ENCODE results near the gene DDX27.

Gene DDX27

GRCh38 chr20:49219091-49219923 is at the start of gene DDX27:
Gene DDX27 (plus strand): TSS chr20:49219416. CDS start chr20:49219449, 33 bp downstream.
- ChIA-PET CTCF (interaction anchor here (0.6 to 6.0 kb wide), 9 partner anchors 13 to 103 kb away, joined by 3 to 103 read pairs (median 5); partner anchors contain the start of gene STAU1), POLR2A (interaction anchor here (0.6 to 0.7 kb wide), 3 partner anchors 14 to 718 kb away, joined by 3 to 9 read pairs (median 5); no protein-coding TSS in a partner anchor)
- peak; percentile 96 for DNase-seq (ENCODE audit: extremely low spot score)
- TF ChIP-seq CTCF (IDR thresholded peaks at IDR 0.05; ENCODE audit: control extremely low read depth, extremely low read depth, low read depth, missing control alignments), result no peak

GRCh38 chr20:49169547-49169946 is 49.7 kb upstream of the DDX27 start:
- DNase-seq (ENCODE audit: extremely low spot score), result no peak
- no peak for TF ChIP-seq CTCF (IDR thresholded peaks at IDR 0.05; ENCODE audit: control extremely low read depth, extremely low read depth, low read depth, missing control alignments)
- POLR2A ChIA-PET, result no interaction called here
- CTCF ChIA-PET, result no interaction called here

- ChIA-PET POLR2A (no interaction called here), CTCF (interaction anchor here (0.7 to 1.0 kb wide), 2 partner anchors 8 to 16 kb away, joined by 3 to 5 read pairs; no protein-coding TSS in a partner anchor)
- no peak for DNase-seq (ENCODE audit: extremely low spot score)
- no peak for TF ChIP-seq CTCF (IDR thresholded peaks at IDR 0.05; ENCODE audit: control extremely low read depth, extremely low read depth, low read depth, missing control alignments)
These were observed 48.5 kb upstream of the DDX27 start for GRCh38 chr20:49170714-49171113.

GRCh38 chr20:49171909-49172308 is 47.3 kb upstream of the DDX27 start:
- ChIA-PET POLR2A (no interaction called here), CTCF (interaction anchor here (1.4 kb wide), 1 partner anchor 39 kb away, joined by 3 read pairs; no protein-coding TSS in a partner anchor)
- no peak for TF ChIP-seq CTCF (IDR thresholded peaks at IDR 0.05; ENCODE audit: control extremely low read depth, extremely low read depth, low read depth, missing control alignments)
- no peak for DNase-seq (ENCODE audit: extremely low spot score)

GRCh38 chr20:49172413-49172812 is 46.8 kb upstream of the DDX27 start:
- no peak for TF ChIP-seq CTCF (IDR thresholded peaks at IDR 0.05; ENCODE audit: control extremely low read depth, extremely low read depth, low read depth, missing control alignments)
- POLR2A ChIA-PET, result no interaction called here
- no peak for DNase-seq (ENCODE audit: extremely low spot score)
- CTCF ChIA-PET, result interaction anchor here (1.4 to 1.7 kb wide), 2 partner anchors 12 to 40 kb away, joined by 3 to 4 read pairs; no protein-coding TSS in a partner anchor

- CTCF ChIA-PET, result interaction anchor here (0.9 to 1.3 kb wide), 3 partner anchors 10 to 45 kb away, joined by 4 to 6 read pairs (median 4); partner anchors contain the start of gene DDX27
- no peak for TF ChIP-seq CTCF (IDR thresholded peaks at IDR 0.05; ENCODE audit: control extremely low read depth, extremely low read depth, low read depth, missing control alignments)
- no peak for DNase-seq (ENCODE audit: extremely low spot score)
- POLR2A ChIA-PET, result no interaction called here
These were observed 45.0 kb upstream of the DDX27 start for GRCh38 chr20:49174183-49174582.

Data from GM10248 (cell line).